Pancreas (tissue), 10 donors: ENCODE data around the gene KCTD6. TPM values are rescaled to one million over a fixed set of nuclear protein-coding genes. Genes with fewer than 3 reads are reported as not detected.
A peak's percentile ranks its signal among the peaks of the same experiment; 100 is the strongest.

ENCODE experiments used
- ATAC-seq, 4 donors: fragments of 200-7000 bp; cut with Tn5 transposase; one replicate each; pipeline versions ENCODE4 v1.8.0 to v1.9.1; 2020; ENCODE audit warnings: mild to moderate bottlenecking in 4 of 4, moderate library complexity in 4 of 4
- DNase-seq, 6 donors: peaks; one replicate each; pipeline ENCODE4 v3.0.0-alpha.2; 2020
- FAIRE-seq: peaks from 2 replicates; lab custom pipeline; 2012; peaks lifted over from hg19 to GRCh38; lab: Jason Lieb, UNC
- H3K27ac ChIP-seq, 4 donors: fragments of 200-600 bp; sonication (generic); 1 replicate in 3 of 4; 2 replicates in 1 of 4; pipeline versions ENCODE4 v1.5.0 to v1.8.0; 2020
- H3K27me3 ChIP-seq, 4 donors: fragments of 200-600 bp; one replicate each; pipeline ENCODE4 v1.8.0; 2021
- H3K36me3 ChIP-seq, 3 donors: fragments of 200-600 bp; sonication (generic) in 1 of 3; one replicate each; pipeline versions ENCODE4 v1.5.0 to v1.8.0; 2020 to 2021
- H3K4me1 ChIP-seq, 3 donors: fragments of 200-600 bp; one replicate each; pipeline ENCODE4 v1.8.0; 2021
- H3K4me3 ChIP-seq, 4 donors: fragments of 200-600 bp; sonication (generic) in 2 of 4; one replicate each; pipeline versions ENCODE4 v1.5.0 to v1.8.0; 2020 to 2021
- H3K9me3 ChIP-seq, 4 donors: fragments of 200-600 bp; one replicate each; pipeline ENCODE4 v1.8.0; 2021
- WGBS, 2 donors: extraction: QIAGEN DNeasy Blood & Tissue Kit; methylation state at CpG; one replicate each; pipeline ENCODE4 v1.1.7; 2013; 5-methylcytosine and 5-hydroxymethylcytosine counted together
- intact Hi-C, 3 donors: fragments of 100-400 bp; cut with DNase I; formaldehyde crosslinking; loops; one replicate each; pipeline versions ENCODE4 v1.11.1 to v1.14.2; 2022
- polyA plus RNA-seq, 2 donors: library from polyadenylated mRNA; stranded (reverse); fragments of 200-250 nt; gene quantifications; one replicate each; pipeline ENCODE4 v1.2.3, GENCODE V29; 2013
- total RNA-seq, 6 donors: library from RNA; stranded (reverse); fragmentation: NEBNext Ultra II Directional in 4 of 6; extraction: Animal tissue kit (Norgen Biotek cat#: 25700) in 4 of 6; gene quantifications; one replicate each; pipeline versions ENCODE4 v1.2.1 to v1.2.4, GENCODE V29; 2021 to 2023
- TF ChIP-seq, protein P1 (sequence below), 4 donors: fragments of 200-600 bp; sonication (generic) in 3 of 4; IDR thresholded peaks; one replicate each; pipeline versions ENCODE4 v1.5.0 to v1.8.0; 2021; ENCODE audit warnings: antibody characterized with exemption in 4 of 4
- donor health status: healthy with polysubstance abuse.
- donor health status: DM: no; HTN: no; CAD: no; lungs with moderate emphysema.
- donor health status: DM: no; HTN: no; CAD: no.
- donor health status: control.
- donor health status: control.
- donor health status: Bipolar disorder and iron deficiency.
- donor health status: DM: yes; HTN: yes; CAD: no.
- donor health status: DM: no; HTN: no; CAD: no.
- donor health status: DM: no; HTN: no; CAD: no.
- donor health status: DM: yes; HTN: yes; CAD: no.

Gene KCTD6
- total and polyA plus RNA-seq, 8 donors, result 2.2 to 13.8 (median 4.4) TPM

DNA sequence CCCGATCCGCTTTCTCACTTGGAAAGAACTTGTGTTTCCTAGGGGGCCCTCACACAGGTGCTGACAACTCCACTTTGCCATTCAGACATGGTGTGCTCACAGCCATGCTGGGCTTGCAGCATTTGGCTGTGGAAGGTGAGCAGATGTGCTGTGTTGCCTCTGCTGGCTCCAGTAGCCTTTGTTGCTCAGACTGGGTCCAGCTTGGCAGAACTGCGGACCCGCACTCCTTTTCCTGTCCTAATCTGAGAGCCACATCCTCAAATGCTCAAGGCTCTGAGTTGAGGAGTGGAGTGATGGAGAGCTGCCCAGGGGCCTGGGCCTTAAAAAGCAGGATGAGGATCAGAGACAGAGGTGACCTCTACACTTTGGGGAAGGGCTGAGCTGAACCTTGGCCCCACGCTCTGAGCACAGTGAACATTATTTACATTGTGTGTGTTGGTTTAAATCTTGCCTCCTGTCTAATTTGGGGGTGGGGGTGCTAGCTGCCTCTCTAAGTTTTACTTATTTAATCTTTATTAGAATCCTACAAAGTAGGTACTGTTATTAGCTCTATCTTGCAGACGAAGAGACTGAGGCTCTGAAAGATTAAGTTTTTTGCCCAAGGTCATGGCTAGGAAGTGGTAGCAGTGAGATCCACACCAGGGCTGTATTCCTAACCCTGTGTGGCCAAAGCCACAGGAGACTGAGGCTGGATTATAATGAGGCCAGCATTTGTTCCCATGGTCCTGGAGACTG, 27.9 kb downstream of the KCTD6 start:
- Histone ChIP-seq H3K27ac (no peak overlapping the region), H3K9me3 (no peaks in the 10 kb centered on the region), H3K36me3 (no peaks in the 10 kb centered on the region), H3K4me1 (no peaks in the 10 kb centered on the region), H3K4me3 (no peak overlapping the region), H3K27me3 (no peaks in the 10 kb centered on the region)
- ATAC-seq (no peak), FAIRE-seq (no peak), DNase-seq (no peak)
- TF ChIP-seq, protein P1, sequence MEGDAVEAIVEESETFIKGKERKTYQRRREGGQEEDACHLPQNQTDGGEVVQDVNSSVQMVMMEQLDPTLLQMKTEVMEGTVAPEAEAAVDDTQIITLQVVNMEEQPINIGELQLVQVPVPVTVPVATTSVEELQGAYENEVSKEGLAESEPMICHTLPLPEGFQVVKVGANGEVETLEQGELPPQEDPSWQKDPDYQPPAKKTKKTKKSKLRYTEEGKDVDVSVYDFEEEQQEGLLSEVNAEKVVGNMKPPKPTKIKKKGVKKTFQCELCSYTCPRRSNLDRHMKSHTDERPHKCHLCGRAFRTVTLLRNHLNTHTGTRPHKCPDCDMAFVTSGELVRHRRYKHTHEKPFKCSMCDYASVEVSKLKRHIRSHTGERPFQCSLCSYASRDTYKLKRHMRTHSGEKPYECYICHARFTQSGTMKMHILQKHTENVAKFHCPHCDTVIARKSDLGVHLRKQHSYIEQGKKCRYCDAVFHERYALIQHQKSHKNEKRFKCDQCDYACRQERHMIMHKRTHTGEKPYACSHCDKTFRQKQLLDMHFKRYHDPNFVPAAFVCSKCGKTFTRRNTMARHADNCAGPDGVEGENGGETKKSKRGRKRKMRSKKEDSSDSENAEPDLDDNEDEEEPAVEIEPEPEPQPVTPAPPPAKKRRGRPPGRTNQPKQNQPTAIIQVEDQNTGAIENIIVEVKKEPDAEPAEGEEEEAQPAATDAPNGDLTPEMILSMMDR (IDR thresholded peaks at IDR 0.05), result no peak
- intact Hi-C loops, result no loop called here
- WGBS, 2 donors, result 85% methylated on average over 6 of the region's 6 CpGs

DNA sequence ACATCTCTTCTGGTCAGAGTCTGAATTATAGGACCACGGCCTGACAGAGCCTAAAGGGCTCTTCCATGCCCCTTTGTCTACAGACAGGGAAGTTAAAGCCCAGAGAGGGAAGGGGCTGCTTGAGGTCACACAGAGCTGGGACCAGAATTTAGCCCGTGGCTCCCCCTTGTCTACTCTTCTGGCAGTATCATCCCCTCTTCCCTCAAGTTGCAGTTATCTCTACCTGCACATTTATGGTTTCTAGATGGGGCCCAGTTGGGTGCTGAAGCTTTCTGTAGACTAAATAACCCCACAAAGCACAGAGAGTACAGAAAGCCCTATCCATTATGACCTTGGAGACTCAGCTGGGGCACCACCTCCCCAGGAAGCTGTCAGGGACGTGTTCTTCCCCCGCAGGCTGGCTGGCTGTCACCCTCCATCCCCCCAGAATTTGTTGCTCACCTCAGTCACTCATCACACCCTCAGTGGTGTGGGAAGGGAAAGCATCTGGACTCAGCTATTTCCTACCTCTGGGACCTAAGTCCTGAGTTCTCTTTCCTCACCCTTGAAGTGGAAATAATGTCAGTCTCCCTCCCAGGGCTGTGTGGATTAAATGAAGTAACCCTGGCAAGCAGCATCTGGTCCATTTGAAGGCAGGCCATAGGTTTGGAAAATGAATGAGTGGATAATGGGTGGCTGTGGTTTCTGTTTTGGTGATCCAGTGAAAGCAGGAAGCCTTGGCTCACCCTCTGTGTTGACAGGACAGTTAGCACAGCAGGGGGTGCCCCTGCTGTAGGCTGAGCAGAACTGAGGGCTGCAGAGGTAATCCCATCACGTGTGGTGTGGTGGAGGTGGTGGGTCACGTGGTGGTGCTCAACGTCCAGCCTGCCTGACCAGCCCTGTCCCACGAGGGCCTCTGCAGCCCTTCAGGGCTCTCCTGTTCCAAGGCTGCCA, 28.8 kb downstream of the KCTD6 start:
- no peaks in the 10 kb centered on the region for H3K27me3 ChIP-seq
- FAIRE-seq (no peak), DNase-seq (no peak), ATAC-seq (peak in 1 of 4 donors; percentile 56)
- no peaks in the 10 kb centered on the region for H3K9me3 ChIP-seq
- TF ChIP-seq, protein P1 (IDR thresholded peaks at IDR 0.05), result no peak
- H3K4me1 ChIP-seq, result no peaks in the 10 kb centered on the region
- no peak overlapping the region for H3K27ac ChIP-seq
- H3K36me3 ChIP-seq, result no peaks in the 10 kb centered on the region
- H3K4me3 ChIP-seq, result no peak overlapping the region
- WGBS, 2 donors, result 61 to 70% methylated on average over 8 of the region's 8 CpGs
- intact Hi-C loops, result no loop called here

DNA sequence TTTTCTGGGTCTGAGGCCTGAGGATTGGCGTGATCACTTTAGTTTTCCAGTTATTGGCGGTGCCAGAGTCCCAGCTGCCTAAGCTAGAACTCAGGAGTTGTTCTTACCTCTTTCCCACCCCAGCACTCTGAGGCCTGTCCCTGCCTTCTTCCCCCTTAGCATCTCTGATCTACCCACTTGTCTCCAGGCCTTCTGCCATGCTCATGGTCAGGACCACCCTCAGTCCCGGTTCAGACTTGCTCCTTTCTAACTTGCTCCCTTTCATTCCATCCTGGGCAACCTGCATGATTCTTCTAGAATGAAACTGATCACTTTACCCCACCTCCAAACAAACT, 29.4 kb downstream of the KCTD6 start:
- no peak for ATAC-seq
- H3K4me1 ChIP-seq, result no peaks in the 10 kb centered on the region
- FAIRE-seq, result no peak
- intact Hi-C loops, result no loop called here
- DNase-seq, result no peak
- H3K9me3 ChIP-seq, result no peaks in the 10 kb centered on the region
- TF ChIP-seq, protein P1 (IDR thresholded peaks at IDR 0.05), result no peak
- no peak overlapping the region for H3K27ac ChIP-seq
- H3K4me3 ChIP-seq, result no peak overlapping the region
- H3K27me3 ChIP-seq, result no peaks in the 10 kb centered on the region
- no peaks in the 10 kb centered on the region for H3K36me3 ChIP-seq
- 88 to 94% methylated on average over 3 of the region's 3 CpGs for WGBS, 2 donors

DNA sequence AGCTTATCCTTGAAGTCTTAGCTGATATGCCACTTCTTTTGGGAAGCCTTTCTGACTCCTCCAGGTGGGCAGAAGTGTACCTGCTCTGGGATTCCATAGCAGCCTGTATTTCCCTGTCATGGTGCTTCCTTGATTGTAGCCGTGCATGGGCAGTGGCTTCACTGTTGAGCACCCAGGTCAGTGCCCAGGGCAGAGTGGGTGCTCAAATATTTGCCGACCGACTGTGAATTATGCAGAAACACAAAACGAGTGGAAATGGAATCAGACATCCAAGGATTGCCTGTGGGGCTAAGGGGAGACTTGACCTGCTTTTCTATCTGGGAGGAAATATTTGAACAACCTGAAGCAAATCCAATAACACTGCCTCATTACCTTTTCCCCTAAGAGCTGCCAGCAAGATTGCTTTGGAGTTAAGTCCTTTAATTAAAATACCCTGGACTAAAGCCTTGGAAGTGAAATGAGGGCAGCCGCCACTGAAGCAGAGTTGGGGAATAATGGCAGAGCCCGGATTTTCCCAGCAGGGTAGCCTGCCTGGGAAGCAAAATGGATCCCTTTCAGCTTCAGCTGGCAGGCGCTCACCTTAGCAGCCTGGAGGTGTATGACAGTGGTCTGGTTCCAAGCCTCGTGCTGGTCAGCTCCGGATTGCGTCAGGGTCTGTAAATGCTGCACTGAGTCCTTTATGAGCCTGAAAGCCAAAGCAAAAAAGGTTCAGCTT, 30.2 kb downstream of the KCTD6 start:
- H3K27ac ChIP-seq, result no peak overlapping the region
- FAIRE-seq (no peak), ATAC-seq (peak in 1 of 4 donors; percentile 9), DNase-seq (no peak)
- H3K27me3 ChIP-seq, result no peaks in the 10 kb centered on the region
- no peaks in the 10 kb centered on the region for H3K4me1 ChIP-seq
- no peaks in the 10 kb centered on the region for H3K9me3 ChIP-seq
- intact Hi-C loops, result no loop called here
- no peak overlapping the region for H3K4me3 ChIP-seq
- TF ChIP-seq, protein P1 (IDR thresholded peaks at IDR 0.05), result no peak
- no peaks in the 10 kb centered on the region for H3K36me3 ChIP-seq
- WGBS, 2 donors, result 75 to 82% methylated on average over 10 of the region's 10 CpGs
